Hindlimb muscle (tissue), 1 donor: ENCODE results near the gene SYNGAP1. TPM values are rescaled to one million over a fixed set of nuclear protein-coding genes. Genes with fewer than 3 reads are reported as not detected.

Source experiments
- DNase-seq: peaks from one replicate; pipeline ENCODE4 v3.0.0-alpha.2; 2013
- polyA plus RNA-seq: library from polyadenylated mRNA; unstranded; fragments of 120-200 nt; gene quantifications from one replicate; pipeline ENCODE4 v1.2.1, GENCODE V29; 2013; ENCODE audit not compliant: insufficient read length

The SYNGAP1 gene
- polyA plus RNA-seq, 1 donor: 30.5 TPM

- DNase-seq: no peak
Measured at GRCh38 chr6:33439956-33440648, 20.2 kb downstream of the SYNGAP1 start.

GRCh38 chr6:33440649-33441309 is 20.9 kb downstream of the SYNGAP1 start:
- DNase-seq: no peak

GRCh38 chr6:33441457-33441856 is 21.6 kb downstream of the SYNGAP1 start:
- DNase-seq: no peak

- no peak for DNase-seq
Measured at GRCh38 chr6:33442283-33442682, 22.4 kb downstream of the SYNGAP1 start.

GRCh38 chr6:33443025-33443424 is 23.2 kb downstream of the SYNGAP1 start:
- no peak for DNase-seq

- no peak for DNase-seq
Measured at GRCh38 chr6:33443619-33444504, 24.0 kb downstream of the SYNGAP1 start.

GRCh38 chr6:33445119-33445603 is 25.3 kb downstream of the SYNGAP1 start:
- DNase-seq: no peak

- DNase-seq: no peak
Measured at GRCh38 chr6:33446356-33446755, 26.5 kb downstream of the SYNGAP1 start.

- no peak for DNase-seq
Measured at GRCh38 chr6:33450434-33450833, 30.6 kb downstream of the SYNGAP1 start.

- DNase-seq: no peak
Measured at GRCh38 chr6:33451606-33452005, 31.7 kb downstream of the SYNGAP1 start.

- DNase-seq: no peak
Measured at GRCh38 chr6:33452496-33452895, 32.6 kb downstream of the SYNGAP1 start.

GRCh38 chr6:33453393-33454008 is 33.6 kb downstream of the SYNGAP1 start:
- DNase-seq: no peak

GRCh38 chr6:33454009-33454946 is 34.4 kb downstream of the SYNGAP1 start, which contains the start of gene ZBTB9:
Gene ZBTB9 (plus strand): TSS chr6:33454576. CDS start chr6:33455101, 525 bp downstream.
- peak; percentile 95 for DNase-seq

GRCh38 chr6:33455051-33455450 is 35.2 kb downstream of the SYNGAP1 start:
- no peak for DNase-seq

GRCh38 chr6:33456156-33456555 is 36.3 kb downstream of the SYNGAP1 start:
- DNase-seq: no peak

GRCh38 chr6:33458676-33459075 is 38.8 kb downstream of the SYNGAP1 start:
- DNase-seq: no peak

GRCh38 chr6:33459226-33459625 is 39.4 kb downstream of the SYNGAP1 start:
- no peak for DNase-seq

GRCh38 chr6:33466075-33466735 is 46.3 kb downstream of the SYNGAP1 start:
- no peak for DNase-seq

GRCh38 chr6:33467091-33467490 is 47.2 kb downstream of the SYNGAP1 start:
- no peak for DNase-seq

- no peak for DNase-seq
Measured at GRCh38 chr6:33469661-33470060, 49.8 kb downstream of the SYNGAP1 start.

- no peak for DNase-seq
Measured at GRCh38 chr6:33477864-33478263, 58.0 kb downstream of the SYNGAP1 start.
